Panc1 (cell line): ENCODE results near the gene MEMO1. TPM values are rescaled to one million over a fixed set of nuclear protein-coding genes. Genes with fewer than 3 reads are reported as not detected.
"Not testable (repeated sequence)": the region's sequence is repeated elsewhere in the genome, so short reads cannot be mapped to it uniquely, and the experiment has no call there.

ENCODE experiments used
- ATAC-seq: fragments of 200-7000 bp; cut with Tn5 transposase; 2 replicates; pipeline ENCODE4 v1.9.1; 2020; ENCODE audit warnings: mild to moderate bottlenecking, moderate library complexity
- BruUV-seq: library from RNA; stranded (reverse); fragments of 400-500 nt; replicated peaks from 2 replicates; lab custom pipeline; 2021; lab: Mats Ljungman, UMichigan
- CTCF ChIA-PET: fragments of 300-600 bp; sonication (Branson Sonifier 250); formaldehyde crosslinking; loops from one replicate; lab custom pipeline; 2022; ENCODE audit warnings: antibody characterized with exemption; lab: Charles Lee
- POLR2A ChIA-PET: fragments of 300-600 bp; sonication (Branson Sonifier 250); formaldehyde crosslinking; loops from one replicate; lab custom pipeline; 2022; ENCODE audit warnings: antibody characterized with exemption; lab: Charles Lee
- DNase-seq: peaks from one replicate; pipeline ENCODE4 v3.0.0-alpha.2; 2010; ENCODE audit warnings: low read depth, low spot score
- H3K27ac ChIP-seq: 2 replicates; pipeline ENCODE4 v1.5.1; 2011; ENCODE audit warnings: mild to moderate bottlenecking, low read length, inconsistent platforms
- H3K27me3 ChIP-seq: fragments of 200-500 bp; sonication (Bioruptor generic); 2 replicates; pipeline ENCODE4 v1.6.0; 2014; ENCODE audit warnings: low read length, inconsistent platforms; ENCODE audit not compliant: control insufficient read depth, insufficient read depth
- H3K36me3 ChIP-seq: fragments of 200-500 bp; sonication (Bioruptor generic); 2 replicates; pipeline ENCODE4 v1.5.1; 2014; ENCODE audit warnings: inconsistent platforms, mild to moderate bottlenecking, low read length, moderate library complexity; ENCODE audit not compliant: control insufficient read depth, insufficient read depth
- H3K4me1 ChIP-seq: 2 replicates; pipeline ENCODE4 v1.5.1; 2011; ENCODE audit warnings: inconsistent platforms, mild to moderate bottlenecking, low read length, moderate library complexity; ENCODE audit not compliant: control insufficient read depth, insufficient read depth
- H3K4me3 ChIP-seq, 2 experiments: 2 replicates each; pipeline ENCODE4 v1.5.1; 2011 to 2012; ENCODE audit warnings: low read depth in 2 of 2, low read length in 2 of 2, mild to moderate bottlenecking in 2 of 2, inconsistent platforms in 1 of 2, moderate library complexity in 1 of 2
- H3K9me3 ChIP-seq: fragments of 200-500 bp; sonication (Bioruptor generic); 2 replicates; pipeline ENCODE4 v1.5.1; 2014; ENCODE audit warnings: low read depth, mild to moderate bottlenecking, inconsistent platforms, low read length, moderate library complexity; ENCODE audit not compliant: control insufficient read depth, insufficient read depth
- CTCF ChIP-seq: fragments of 450-650 bp; IDR thresholded peaks from 2 replicates; pipeline ENCODE4 v1.5.1; 2017; ENCODE audit warnings: mild to moderate bottlenecking
- POLR2AphosphoS5 ChIP-seq: IDR thresholded peaks from 2 replicates; pipeline ENCODE4 v1.6.1; 2012; ENCODE audit warnings: mild to moderate bottlenecking, low read depth, low read length, moderate library complexity
- REST ChIP-seq, 2 experiments: IDR thresholded peaks; 2 replicates each; pipeline ENCODE4 v1.6.1; 2011 to 2012; ENCODE audit warnings: low read depth in 2 of 2, control low read depth in 1 of 2, low read length in 1 of 2, mild to moderate bottlenecking in 1 of 2, moderate library complexity in 1 of 2; ENCODE audit not compliant: insufficient read depth in 1 of 2
- SIN3A ChIP-seq: IDR thresholded peaks from 2 replicates; pipeline ENCODE4 v1.6.1; 2012; ENCODE audit warnings: low read depth, mild to moderate bottlenecking, low read length, moderate library complexity, borderline replicate concordance; ENCODE audit not compliant: insufficient read depth
- TCF7L2 ChIP-seq: IDR thresholded peaks from 2 replicates; pipeline ENCODE4 v1.6.1; 2011; ENCODE audit warnings: mild to moderate bottlenecking, low read depth, low read length, inconsistent platforms
- in situ Hi-C: cut with HindIII; loops from 2 replicates; pipeline ENCODE4 v1.10.0; 2016; ENCODE audit warnings: low sequenced_read_pairs, low pct_unique_long_range_greater_than_20kb
- intact Hi-C: fragments of 100-400 bp; cut with micrococcal nuclease; formaldehyde crosslinking; loops from one replicate; pipeline ENCODE4 v1.10.0; 2022; ENCODE audit not compliant: unreplicated experiment
- total RNA-seq: library from RNA; stranded (reverse); gene quantifications from one replicate; pipeline ENCODE4 v1.2.1, GENCODE V29; 2021; ENCODE audit not compliant: unreplicated experiment

Gene MEMO1
- total RNA-seq, 1 experiment from 2014 or later: 60.8 TPM

- POLR2A ChIA-PET: no interaction called here
- H3K27ac ChIP-seq: no peak overlapping the region
- no peak for ATAC-seq
- CTCF ChIA-PET: no interaction called here
- H3K9me3 ChIP-seq: no peaks in the 10 kb centered on the region
- no peak for DNase-seq
- no peaks in the 10 kb centered on the region for H3K27me3 ChIP-seq
- no peak for TF ChIP-seq CTCF
- no peak for TF ChIP-seq SIN3A
- TF ChIP-seq TCF7L2: no peak
- no peak for TF ChIP-seq REST (IDR thresholded peaks at IDR 0.05; ENCODE audit: insufficient read depth in 1 of 2, low read depth in 2 of 2, low read length in 1 of 2)
- no peak for TF ChIP-seq POLR2AphosphoS5
- intact Hi-C loops (no loop called here), in situ Hi-C loops (no loop called here)
- H3K4me3 ChIP-seq: no peak overlapping the region
- no peaks in the 10 kb centered on the region for H3K36me3 ChIP-seq
- BruUV-seq: no TSS peak
- H3K4me1 ChIP-seq: peaks cover 4% of the 10 kb centered on the region; the same call in 1 of the 2 replicates
Observed at GRCh38 chr2:31967790-31968189, 43.0 kb downstream of the MEMO1 start.

- H3K36me3 ChIP-seq, intact Hi-C loops, H3K9me3 ChIP-seq, H3K4me3 ChIP-seq, BruUV-seq, in situ Hi-C loops, H3K27me3 ChIP-seq, H3K4me1 ChIP-seq, DNase-seq, ATAC-seq, POLR2A ChIA-PET, H3K27ac ChIP-seq: not testable (repeated sequence)
- CTCF ChIA-PET: interaction anchor here (0.8 kb wide), 1 partner anchor 11 kb away, joined by 6 read pairs; no protein-coding TSS in a partner anchor
Observed at GRCh38 chr2:31966402-31966801, 44.4 kb downstream of the MEMO1 start.

DNA sequence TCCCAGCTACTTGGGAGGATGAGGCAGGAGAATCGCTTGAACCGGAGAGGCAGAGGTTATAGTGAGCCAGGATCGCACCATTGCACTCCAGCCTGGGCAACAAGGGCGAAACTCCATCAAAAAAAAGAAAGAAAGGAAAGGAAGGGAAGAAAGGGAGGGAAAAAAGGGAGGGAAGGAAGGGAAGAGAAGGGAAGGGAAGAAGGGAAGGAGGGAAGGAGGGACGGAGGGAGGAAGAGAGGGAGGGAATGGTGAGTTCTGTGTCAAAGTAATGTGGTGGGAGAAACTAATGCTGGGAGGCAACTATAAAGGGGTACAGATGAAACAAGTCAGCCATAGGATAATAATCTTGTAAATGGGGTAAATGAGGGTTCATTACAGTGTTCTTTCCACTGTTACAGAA is 45.7 kb downstream of the MEMO1 start:
- ChIA-PET POLR2A (no interaction called here), CTCF (no interaction called here)
- no peak for ATAC-seq
- BruUV-seq: no TSS peak
- Histone ChIP-seq H3K36me3 (no peaks in the 10 kb centered on the region), H3K27ac (no peak overlapping the region), H3K9me3 (no peaks in the 10 kb centered on the region), H3K27me3 (no peaks in the 10 kb centered on the region), H3K4me3 (no peak overlapping the region), H3K4me1 (peaks cover 11% of the 10 kb centered on the region; the same call in 1 of the 2 replicates)
- no peak for DNase-seq
- TF ChIP-seq TCF7L2 (no peak), CTCF (no peak), REST (IDR thresholded peaks at IDR 0.05; ENCODE audit: insufficient read depth in 1 of 2, low read depth in 2 of 2, low read length in 1 of 2) (no peak), SIN3A (no peak), POLR2AphosphoS5 (no peak)
- intact Hi-C loops: no loop called here
- in situ Hi-C loops: no loop called here
